Measurements from ENCODE around the gene LMAN1. TPM values are rescaled to one million over a fixed set of nuclear protein-coding genes. Genes with fewer than 3 reads are reported as not detected.

LMAN1 gene
- total RNA-seq, 2 experiments from 2014 or later, result 23.9 to 26.1 TPM

GRCh38 chr18:59352250-59352855, 6.7 kb downstream of the LMAN1 start:
- intact Hi-C loops (cut with DNase I, micrococcal nuclease), result loop anchor here (10.0 kb wide), 4 partner anchors 208 to 1728 kb away; partner anchors contain the start of gene NARS1 (in 1 of the 2)
- Mint-ChIP-seq H3K9me3 (no peaks in the 10 kb centered on the region), H3K36me3 (ENCODE audit: low read depth) (peaks cover 73% of the 10 kb centered on the region), H3K27ac (no peak overlapping the region), H3K4me1 (ENCODE audit: low read depth) (peaks cover 29% of the 10 kb centered on the region), H3K4me3 (no peak overlapping the region), H3K27me3 (no peaks in the 10 kb centered on the region)
- DNase-seq (no peak), ATAC-seq (ENCODE audit: poor library complexity) (no peak)
- H3K36me3 ChIP-seq (ENCODE audit: insufficient read depth, low read length), result peaks cover 75% of the 10 kb centered on the region
- no peak overlapping the region for H3K27ac ChIP-seq (ENCODE audit: low read depth in 1 of 2, low read length in 2 of 2)
- no peaks in the 10 kb centered on the region for H3K9me3 ChIP-seq (ENCODE audit: control insufficient read depth in 1 of 2, insufficient read depth in 1 of 2, low read length in 2 of 2)
- CTCF ChIA-PET, result interaction anchor here (1.4 kb wide), 1 partner anchor 19 kb away, joined by 3 read pairs; no protein-coding TSS in a partner anchor
- H3K27me3 ChIP-seq (ENCODE audit: control insufficient read depth in 1 of 2, insufficient read depth in 2 of 2, low read length in 2 of 2), result no peaks in the 10 kb centered on the region
- no peak overlapping the region for H3K4me3 ChIP-seq (ENCODE audit: low read length)
- TF ChIP-seq CTCF (IDR thresholded peaks at IDR 0.05), result no peak
- POLR2A ChIA-PET, result no interaction called here
- no peaks in the 10 kb centered on the region for H3K4me1 ChIP-seq (ENCODE audit: insufficient read depth, low read length)

- Histone ChIP-seq H3K27me3 (ENCODE audit: control insufficient read depth in 1 of 2, insufficient read depth in 2 of 2, low read length in 2 of 2) (no peaks in the 10 kb centered on the region), H3K4me1 (ENCODE audit: insufficient read depth, low read length) (no peaks in the 10 kb centered on the region), H3K36me3 (ENCODE audit: insufficient read depth, low read length) (peaks cover 85% of the 10 kb centered on the region), H3K27ac (ENCODE audit: low read depth in 1 of 2, low read length in 2 of 2) (no peak overlapping the region), H3K4me3 (ENCODE audit: low read length) (no peak overlapping the region), H3K9me3 (ENCODE audit: control insufficient read depth in 1 of 2, insufficient read depth in 1 of 2, low read length in 2 of 2) (peaks cover 3 to 11% of the 10 kb centered on the region in 2 experiments)
- peaks cover 39% of the 10 kb centered on the region for H3K4me1 Mint-ChIP-seq (ENCODE audit: low read depth)
- no peak overlapping the region for H3K4me3 Mint-ChIP-seq
- H3K9me3 Mint-ChIP-seq, result peaks cover 11% of the 10 kb centered on the region
- ChIA-PET POLR2A (no interaction called here), CTCF (no interaction called here)
- no peak for DNase-seq
- intact Hi-C loops (cut with DNase I, micrococcal nuclease), result no loop called here
- no peaks in the 10 kb centered on the region for H3K27me3 Mint-ChIP-seq
- H3K36me3 Mint-ChIP-seq (ENCODE audit: low read depth), result peaks cover 98% of the 10 kb centered on the region
- no peak for TF ChIP-seq CTCF (IDR thresholded peaks at IDR 0.05)
- no peak for ATAC-seq (ENCODE audit: poor library complexity)
- H3K27ac Mint-ChIP-seq, result no peak overlapping the region
Observed at GRCh38 chr18:59345556-59345955, 13.5 kb downstream of the LMAN1 start.

DNA sequence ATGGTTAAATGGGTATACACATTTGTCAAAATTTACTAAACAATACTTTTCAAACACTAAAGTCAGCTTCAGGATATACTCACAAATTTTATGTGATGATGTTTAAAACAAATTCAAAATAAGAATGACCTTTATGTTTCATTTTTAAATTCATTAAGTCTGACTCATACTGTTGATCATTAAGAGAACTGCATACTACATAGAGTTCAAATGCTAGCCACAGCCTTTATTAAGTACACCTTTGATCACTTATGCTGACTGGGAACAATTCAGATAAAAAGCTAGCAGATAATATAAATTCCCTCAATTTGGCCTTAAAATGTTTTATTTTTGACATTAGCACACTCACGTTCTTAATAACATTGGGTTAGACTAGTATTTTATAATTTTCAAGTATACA, 14.1 kb downstream of the LMAN1 start:
- POLR2A ChIA-PET, result no interaction called here
- intact Hi-C loops (cut with DNase I, micrococcal nuclease), result no loop called here
- peaks cover 90% of the 10 kb centered on the region for H3K36me3 ChIP-seq (ENCODE audit: insufficient read depth, low read length)

More for the DNA sequence above, 14.1 kb downstream of the LMAN1 start:
- H3K9me3 Mint-ChIP-seq, result peaks cover 11% of the 10 kb centered on the region
- CTCF ChIA-PET, result no interaction called here
- Histone ChIP-seq H3K27me3 (ENCODE audit: control insufficient read depth in 1 of 2, insufficient read depth in 2 of 2, low read length in 2 of 2) (no peaks in the 10 kb centered on the region), H3K4me3 (ENCODE audit: low read length) (no peak overlapping the region), H3K27ac (ENCODE audit: low read depth in 1 of 2, low read length in 2 of 2) (no peak overlapping the region), H3K4me1 (ENCODE audit: insufficient read depth, low read length) (no peaks in the 10 kb centered on the region), H3K9me3 (ENCODE audit: control insufficient read depth in 1 of 2, insufficient read depth in 1 of 2, low read length in 2 of 2) (peaks cover 3 to 16% of the 10 kb centered on the region in 2 experiments)
- peaks cover 39% of the 10 kb centered on the region for H3K4me1 Mint-ChIP-seq (ENCODE audit: low read depth)
- H3K27ac Mint-ChIP-seq, result no peak overlapping the region
- H3K36me3 Mint-ChIP-seq (ENCODE audit: low read depth), result peaks cover 100% of the 10 kb centered on the region
- H3K4me3 Mint-ChIP-seq, result no peak overlapping the region
- no peak for TF ChIP-seq CTCF (IDR thresholded peaks at IDR 0.05)
- ATAC-seq (ENCODE audit: poor library complexity) (no peak), DNase-seq (no peak)
- no peaks in the 10 kb centered on the region for H3K27me3 Mint-ChIP-seq

Data from CD4-positive, alpha-beta T cell (primary cell).